Spleen (tissue), 7 donors: ENCODE data around the gene RBM27.

ENCODE experiments used
- CTCF ChIP-seq, 11 experiments: fragments of 200-600 bp in 7 of 11; fragments of 450-650 bp in 4 of 11; sonication (generic) in 4 of 11; IDR thresholded peaks in 8 of 11; conservative IDR thresholded peaks in 3 of 11; 1 replicate in 7 of 11; 2 replicates in 4 of 11; pipeline versions ENCODE4 v1.4.0 to v1.8.0; 2016 to 2021; ENCODE audit warnings: antibody characterized with exemption in 11 of 11, inconsistent platforms in 4 of 11, mild to moderate bottlenecking in 1 of 11
- POLR2AphosphoS5 ChIP-seq, 3 donors: sonication (generic); formaldehyde crosslinking; IDR thresholded peaks; one replicate each; pipeline ENCODE4 v1.5.1; 2017; ENCODE audit warnings: antibody characterized with exemption in 3 of 3
- donor health status: DM: no; HTN: no; CAD: no; lungs with moderate emphysema.
- donor health status: DM: no; HTN: no; CAD: no.
- donor health status: DM: no; HTN: no; CAD: no.

DNA sequence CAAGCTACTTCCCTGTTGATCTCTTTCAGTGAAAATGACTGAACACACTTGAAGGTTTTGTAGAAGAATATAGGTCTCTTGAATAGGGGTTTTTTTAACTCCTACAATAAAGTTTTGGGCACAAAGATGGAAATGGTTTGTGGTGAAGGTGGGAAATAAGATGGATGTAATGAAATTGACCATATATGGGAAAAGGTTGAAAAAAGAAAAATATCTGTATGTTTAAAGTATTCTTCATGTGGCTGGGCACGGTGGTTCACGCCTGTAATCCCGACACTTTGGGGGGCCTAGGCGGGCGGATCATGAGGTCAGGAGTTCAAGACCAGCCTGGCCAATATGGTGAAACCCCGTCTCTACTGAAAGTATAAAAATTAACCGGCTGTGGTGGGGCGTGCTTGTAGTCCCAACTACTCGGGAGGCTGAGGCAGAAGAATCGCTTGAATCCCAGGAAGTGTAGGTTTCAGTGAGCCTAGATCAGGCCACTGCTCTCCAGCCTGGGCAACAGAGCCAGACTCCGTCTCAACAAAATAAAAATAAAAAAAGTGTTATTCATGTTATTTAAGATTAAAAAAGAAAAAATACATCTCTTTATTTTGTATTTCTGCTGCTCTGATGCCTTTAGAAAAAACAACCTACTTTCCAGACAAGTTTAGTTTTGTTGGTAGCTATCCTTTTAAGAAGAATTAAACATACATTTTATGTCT is 2.2 kb downstream of the RBM27 start:
- TF ChIP-seq CTCF (IDR thresholded peaks at IDR 0.05 in 8 of 11, conservative IDR thresholded peaks at IDR 0.05 in 3 of 11) (no peak), POLR2AphosphoS5 (IDR thresholded peaks at IDR 0.05) (no peak)
